ENCODE data around the gene TRIM65.

Gene TRIM65

DNA sequence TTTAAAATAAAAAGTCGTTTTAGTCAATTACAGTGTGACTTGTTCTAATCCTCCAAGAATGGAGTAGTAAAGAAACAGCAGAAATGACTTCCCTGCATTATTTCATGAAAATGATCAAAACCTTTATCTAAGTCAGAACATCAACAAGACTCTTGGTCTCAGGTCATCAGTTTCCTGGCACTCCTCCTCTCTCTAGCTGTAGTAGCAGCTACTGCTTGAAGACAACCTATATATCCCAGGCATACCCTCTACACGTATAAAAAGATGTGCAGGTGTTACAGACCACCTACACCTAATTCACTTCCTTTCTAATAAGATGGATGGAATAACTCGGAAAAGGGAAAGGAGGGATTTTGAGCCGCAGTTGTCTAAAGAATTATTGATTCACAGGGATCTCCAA lies 45.7 kb upstream of the TRIM65 start:
- Histone ChIP-seq H3K36me3 (ENCODE audit: insufficient read depth, low read length) (peaks cover 16% of the 10 kb centered on the region; the same call in 1 of the 2 replicates), H3K79me2 (ENCODE audit: insufficient read depth, low read length) (peaks cover 6% of the 10 kb centered on the region; the same call in 1 of the 2 replicates), H3K4me1 (ENCODE audit: insufficient read depth, low read length, poor library complexity, severe bottlenecking) (peaks cover 9% of the 10 kb centered on the region), H3K4me2 (ENCODE audit: low read depth, low read length, poor library complexity, severe bottlenecking) (no peak overlapping the region), H2AFZ (ENCODE audit: low read length) (no peak overlapping the region), H3K9ac (ENCODE audit: low read depth, low read length, poor library complexity, severe bottlenecking) (no peak overlapping the region), H3K9me2 (replicated peaks; ENCODE audit: low read depth, low read length) (no peaks in the 10 kb centered on the region), H3K4me3 (ENCODE audit: low read length, poor library complexity, severe bottlenecking) (no peak overlapping the region), H3K27me3 (ENCODE audit: insufficient read depth, low read length, poor library complexity, severe bottlenecking) (no peaks in the 10 kb centered on the region), H4K20me1 (ENCODE audit: insufficient read depth, low read length, poor library complexity, severe bottlenecking) (no peaks in the 10 kb centered on the region), H3F3A (ENCODE audit: low read depth) (no peaks in the 10 kb centered on the region), H3K9me3 (ENCODE audit: insufficient read depth, low read depth, low read length) (no peaks in the 10 kb centered on the region)
- no peak for TF ChIP-seq EZH2phosphoT487 (IDR thresholded peaks at IDR 0.05; ENCODE audit: borderline replicate concordance)
- TF ChIP-seq, protein P1, sequence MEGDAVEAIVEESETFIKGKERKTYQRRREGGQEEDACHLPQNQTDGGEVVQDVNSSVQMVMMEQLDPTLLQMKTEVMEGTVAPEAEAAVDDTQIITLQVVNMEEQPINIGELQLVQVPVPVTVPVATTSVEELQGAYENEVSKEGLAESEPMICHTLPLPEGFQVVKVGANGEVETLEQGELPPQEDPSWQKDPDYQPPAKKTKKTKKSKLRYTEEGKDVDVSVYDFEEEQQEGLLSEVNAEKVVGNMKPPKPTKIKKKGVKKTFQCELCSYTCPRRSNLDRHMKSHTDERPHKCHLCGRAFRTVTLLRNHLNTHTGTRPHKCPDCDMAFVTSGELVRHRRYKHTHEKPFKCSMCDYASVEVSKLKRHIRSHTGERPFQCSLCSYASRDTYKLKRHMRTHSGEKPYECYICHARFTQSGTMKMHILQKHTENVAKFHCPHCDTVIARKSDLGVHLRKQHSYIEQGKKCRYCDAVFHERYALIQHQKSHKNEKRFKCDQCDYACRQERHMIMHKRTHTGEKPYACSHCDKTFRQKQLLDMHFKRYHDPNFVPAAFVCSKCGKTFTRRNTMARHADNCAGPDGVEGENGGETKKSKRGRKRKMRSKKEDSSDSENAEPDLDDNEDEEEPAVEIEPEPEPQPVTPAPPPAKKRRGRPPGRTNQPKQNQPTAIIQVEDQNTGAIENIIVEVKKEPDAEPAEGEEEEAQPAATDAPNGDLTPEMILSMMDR (conservative IDR thresholded peaks at IDR 0.05; ENCODE audit: low read length) = no peak

DNA sequence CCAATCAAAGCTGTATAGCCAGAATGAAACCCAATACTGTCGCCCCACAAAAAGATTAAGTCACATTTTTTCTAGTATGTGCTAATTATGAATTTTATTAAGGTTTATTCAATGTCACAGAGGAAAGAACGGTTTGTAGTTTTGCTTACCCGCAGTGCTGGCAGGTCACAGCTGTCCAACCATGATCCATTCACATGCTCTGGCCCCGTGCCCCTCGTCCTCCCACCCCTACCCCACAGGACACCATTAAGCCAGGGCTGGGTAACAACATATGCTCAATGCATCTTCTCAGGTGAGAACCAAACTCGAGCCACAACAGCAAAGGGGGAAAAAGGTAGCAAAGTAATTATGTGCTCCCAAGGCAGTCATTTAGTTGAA lies 44.7 kb upstream of the TRIM65 start:
- Histone ChIP-seq H3F3A (ENCODE audit: low read depth) (no peaks in the 10 kb centered on the region), H3K79me2 (ENCODE audit: insufficient read depth, low read length) (peaks cover 6% of the 10 kb centered on the region; the same call in 1 of the 2 replicates), H3K4me2 (ENCODE audit: low read depth, low read length, poor library complexity, severe bottlenecking) (peak overlapping the region; percentile 81), H2AFZ (ENCODE audit: low read length) (peak overlapping the region; percentile 75), H3K4me3 (ENCODE audit: low read length, poor library complexity, severe bottlenecking) (peak overlapping the region; percentile 87), H3K27me3 (ENCODE audit: insufficient read depth, low read length, poor library complexity, severe bottlenecking) (no peaks in the 10 kb centered on the region), H3K9me3 (ENCODE audit: insufficient read depth, low read depth, low read length) (no peaks in the 10 kb centered on the region), H3K9ac (ENCODE audit: low read depth, low read length, poor library complexity, severe bottlenecking) (peak overlapping the region; percentile 87), H4K20me1 (ENCODE audit: insufficient read depth, low read length, poor library complexity, severe bottlenecking) (no peaks in the 10 kb centered on the region), H3K36me3 (ENCODE audit: insufficient read depth, low read length) (peaks cover 9% of the 10 kb centered on the region; the same call in 1 of the 2 replicates), H3K4me1 (ENCODE audit: insufficient read depth, low read length, poor library complexity, severe bottlenecking) (peaks cover 9% of the 10 kb centered on the region), H3K9me2 (replicated peaks; ENCODE audit: low read depth, low read length) (no peaks in the 10 kb centered on the region)
- TF ChIP-seq, protein P1 (conservative IDR thresholded peaks at IDR 0.05; ENCODE audit: low read length) = no peak
- no peak for TF ChIP-seq EZH2phosphoT487 (IDR thresholded peaks at IDR 0.05; ENCODE audit: borderline replicate concordance)

DNA sequence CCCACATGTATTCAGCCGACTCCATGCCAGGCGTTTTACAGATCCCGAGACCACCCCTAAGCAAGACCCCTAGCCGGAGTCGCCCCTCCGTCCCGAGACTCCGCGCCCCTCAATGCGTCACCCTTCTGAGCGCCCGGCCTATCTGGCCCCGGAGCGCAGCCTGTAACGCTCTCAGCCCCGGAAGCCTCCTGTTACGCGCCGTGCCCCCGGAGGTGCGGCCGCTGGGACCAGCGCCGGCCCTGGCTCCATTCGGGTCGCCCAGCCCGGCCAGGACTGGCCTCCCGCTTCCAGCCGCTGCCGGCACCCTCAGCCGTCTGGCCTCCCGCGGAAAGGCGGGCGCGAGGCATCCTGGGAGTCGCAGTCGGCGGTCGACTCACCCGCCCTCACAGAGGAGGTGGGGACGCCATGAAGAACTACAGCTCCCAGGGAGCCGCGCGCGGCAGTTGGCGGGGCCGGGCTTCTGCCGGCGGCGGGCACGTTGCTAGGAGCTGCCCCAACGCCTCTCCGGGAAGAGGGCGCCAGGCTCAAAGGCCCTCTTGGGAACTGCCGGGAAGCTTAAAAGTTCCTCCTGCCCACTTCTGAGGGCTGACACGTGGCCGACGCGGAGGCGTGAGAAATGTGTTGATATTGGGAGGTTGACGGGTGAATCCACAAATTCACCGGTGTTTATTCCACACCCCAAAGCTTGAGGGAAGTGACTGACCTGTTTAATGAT lies 44.1 kb upstream of the TRIM65 start, which contains the start of gene FBF1:
TSS of gene FBF1 (minus strand) at position 316 of the 715 bp plus-strand sequence. CDS start 2,893 bp downstream, outside the sequence.
- Histone ChIP-seq H3K4me2 (ENCODE audit: low read depth, low read length, poor library complexity, severe bottlenecking) (peak within 1 kb of the TSS; percentile 81), H3K79me2 (ENCODE audit: insufficient read depth, low read length) (peaks cover 6% of the 10 kb centered on the region; the same call in 1 of the 2 replicates), H4K20me1 (ENCODE audit: insufficient read depth, low read length, poor library complexity, severe bottlenecking) (no peaks in the 10 kb centered on the region), H3K36me3 (ENCODE audit: insufficient read depth, low read length) (peaks cover 3% of the 10 kb centered on the region; the same call in 1 of the 2 replicates), H3K27me3 (ENCODE audit: insufficient read depth, low read length, poor library complexity, severe bottlenecking) (no peaks in the 10 kb centered on the region), H3K4me3 (ENCODE audit: low read length, poor library complexity, severe bottlenecking) (peak within 1 kb of the TSS; percentile 87), H3F3A (ENCODE audit: low read depth) (no peaks in the 10 kb centered on the region), H3K9me2 (replicated peaks; ENCODE audit: low read depth, low read length) (no peaks in the 10 kb centered on the region), H3K9ac (ENCODE audit: low read depth, low read length, poor library complexity, severe bottlenecking) (peak within 1 kb of the TSS; percentile 87), H2AFZ (ENCODE audit: low read length) (peak within 1 kb of the TSS; percentile 87), H3K4me1 (ENCODE audit: insufficient read depth, low read length, poor library complexity, severe bottlenecking) (peaks cover 9% of the 10 kb centered on the region), H3K9me3 (ENCODE audit: insufficient read depth, low read depth, low read length) (no peaks in the 10 kb centered on the region)
- TF ChIP-seq EZH2phosphoT487 (IDR thresholded peaks at IDR 0.05; ENCODE audit: borderline replicate concordance) = no peak
- TF ChIP-seq, protein P1 (conservative IDR thresholded peaks at IDR 0.05; ENCODE audit: low read length) = 0 out of 2 replicates have a peak, but pooled peaks have one; percentile 15

All from Loucy (cell line).